Esophagus squamous epithelium (tissue), 5 donors: Measurements from ENCODE around the gene MSI1. TPM values are rescaled to one million over a fixed set of nuclear protein-coding genes. Genes with fewer than 3 reads are reported as not detected.

Source experiments
- DNase-seq: peaks from one replicate; lab custom pipeline; 2025; lab: John Stamatoyannopoulos, UW
- H3K27ac ChIP-seq, 4 donors: fragments of 200-600 bp; sonication (generic); one replicate each; pipeline ENCODE4 v1.5.1; 2016 to 2019; ENCODE audit warnings: mild to moderate bottlenecking in 1 of 4
- H3K27me3 ChIP-seq, 4 donors: fragments of 200-600 bp; sonication (generic); 1 replicate in 3 of 4; 2 replicates in 1 of 4; pipeline versions ENCODE4 v1.5.1 to v1.6.0; 2017 to 2021; ENCODE audit warnings: antibody characterized with exemption in 1 of 4
- H3K36me3 ChIP-seq, 3 donors: fragments of 200-600 bp; sonication (generic); one replicate each; pipeline ENCODE4 v1.5.1; 2016 to 2019
- H3K4me1 ChIP-seq, 3 donors: fragments of 200-600 bp; sonication (generic); one replicate each; pipeline ENCODE4 v1.5.1; 2017 to 2019
- H3K4me3 ChIP-seq, 4 donors: fragments of 200-600 bp; sonication (generic); 1 replicate in 3 of 4; 2 replicates in 1 of 4; pipeline ENCODE4 v1.5.1; 2016 to 2019; ENCODE audit warnings: mild to moderate bottlenecking in 2 of 4, moderate library complexity in 1 of 4
- H3K9me3 ChIP-seq, 3 donors: fragments of 200-600 bp; sonication (generic); one replicate each; pipeline ENCODE4 v1.5.1; 2016 to 2019
- CTCF ChIP-seq, 6 experiments: fragments of 450-650 bp in 4 of 6; fragments of 200-600 bp in 2 of 6; sonication (generic) in 2 of 6; IDR thresholded peaks; one replicate each; pipeline ENCODE4 v1.5.1; 2016 to 2019; ENCODE audit warnings: antibody characterized with exemption in 6 of 6, mild to moderate bottlenecking in 4 of 6, moderate library complexity in 4 of 6
- POLR2A ChIP-seq, 4 donors: fragments of 450-650 bp; IDR thresholded peaks; one replicate each; pipeline ENCODE4 v1.6.1; 2017; ENCODE audit warnings: antibody characterized with exemption in 4 of 4, mild to moderate bottlenecking in 4 of 4, moderate library complexity in 3 of 4
- WGBS, 2 donors: methylation state at CpG; one replicate each; pipeline ENCODE4 v1.1.5; 2018; 5-methylcytosine and 5-hydroxymethylcytosine counted together
- intact Hi-C: fragments of 100-400 bp; cut with DNase I; formaldehyde crosslinking; loops from one replicate; pipeline ENCODE4 v1.15.0; 2022
- total RNA-seq, 4 donors: library from RNA; depleted of rRNA; stranded (reverse); fragments of >200 nt; gene quantifications; one replicate each; pipeline ENCODE4 v1.1.0, GENCODE V29; 2016
- donor health status: DM: yes; HTN: yes; CAD: no.

The MSI1 gene
- under 1 TPM in 2 of 4 donors, not detected in 2; 0.09 to 0.19 TPM for total RNA-seq

- Histone ChIP-seq H3K4me3 (peak within 1 kb of the TSS; percentile 34 to 63 (median 44)), H3K27ac (peak within 1 kb of the TSS in 1 of 4 donors; percentile 29), H3K9me3 (no peaks in the 10 kb centered on the region), H3K4me1 (peaks cover 8 to 28% (median 20%) of the 10 kb centered on the region in 3 donors), H3K36me3 (no peaks in the 10 kb centered on the region), H3K27me3 (peaks cover 13 to 79% (median 20%) of the 10 kb centered on the region in 4 donors)
- TF ChIP-seq CTCF (IDR thresholded peaks at IDR 0.05) (no peak), POLR2A (IDR thresholded peaks at IDR 0.05) (no peak)
- 0% methylated on average over 6 to 8 of the region's 119 CpGs for WGBS, 2 donors
- intact Hi-C loops, result loop anchor here (5.0 kb wide), 1 partner anchor 748 kb away; no protein-coding TSS in a partner anchor
- DNase-seq, result no peak
Observed at GRCh38 chr12:120368789-120369602, at the start of gene MSI1. TSS of gene MSI1 (minus strand) at chr12:120369164. CDS start at chr12:120369091, 73 bp downstream.

DNA sequence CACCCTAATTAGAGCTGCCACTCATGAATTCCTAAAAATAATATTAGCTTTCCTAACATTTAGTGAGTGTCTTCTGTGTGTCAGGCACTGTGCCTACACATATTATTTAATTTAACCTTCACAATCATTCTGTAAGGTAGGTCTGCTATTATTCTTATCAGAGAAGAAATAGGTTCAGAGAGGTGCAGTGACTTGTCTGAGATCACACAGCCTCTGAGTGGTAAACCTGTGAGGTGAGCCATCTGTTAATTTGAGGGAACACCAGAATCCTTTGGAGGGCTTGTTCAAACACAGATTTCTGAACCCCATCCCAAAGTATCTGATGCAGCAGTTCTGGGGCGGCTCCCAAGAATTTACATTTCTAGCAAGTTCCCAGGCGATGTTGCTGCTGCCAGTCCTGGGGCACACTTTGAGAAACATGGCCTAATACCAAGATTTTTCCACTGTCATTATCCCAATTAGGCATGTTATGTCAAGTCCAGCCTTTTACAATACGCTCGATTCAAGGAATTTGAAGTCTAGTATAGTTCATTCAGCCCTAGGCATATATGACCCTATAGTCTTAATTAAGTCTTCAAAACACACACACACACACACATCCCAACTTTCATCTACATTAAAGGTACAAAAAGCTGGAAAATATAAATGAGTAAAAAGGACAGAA lies 49.1 kb upstream of the MSI1 start:
- Histone ChIP-seq H3K4me1 (no peaks in the 10 kb centered on the region), H3K36me3 (no peaks in the 10 kb centered on the region), H3K4me3 (no peak overlapping the region), H3K27ac (no peak overlapping the region), H3K27me3 (no peaks in the 10 kb centered on the region), H3K9me3 (no peaks in the 10 kb centered on the region)
- 32 to 59% methylated on average over 4 of the region's 4 CpGs for WGBS, 2 donors
- DNase-seq, result no peak
- no peak for TF ChIP-seq POLR2A (IDR thresholded peaks at IDR 0.05)
- intact Hi-C loops, result no loop called here

DNA sequence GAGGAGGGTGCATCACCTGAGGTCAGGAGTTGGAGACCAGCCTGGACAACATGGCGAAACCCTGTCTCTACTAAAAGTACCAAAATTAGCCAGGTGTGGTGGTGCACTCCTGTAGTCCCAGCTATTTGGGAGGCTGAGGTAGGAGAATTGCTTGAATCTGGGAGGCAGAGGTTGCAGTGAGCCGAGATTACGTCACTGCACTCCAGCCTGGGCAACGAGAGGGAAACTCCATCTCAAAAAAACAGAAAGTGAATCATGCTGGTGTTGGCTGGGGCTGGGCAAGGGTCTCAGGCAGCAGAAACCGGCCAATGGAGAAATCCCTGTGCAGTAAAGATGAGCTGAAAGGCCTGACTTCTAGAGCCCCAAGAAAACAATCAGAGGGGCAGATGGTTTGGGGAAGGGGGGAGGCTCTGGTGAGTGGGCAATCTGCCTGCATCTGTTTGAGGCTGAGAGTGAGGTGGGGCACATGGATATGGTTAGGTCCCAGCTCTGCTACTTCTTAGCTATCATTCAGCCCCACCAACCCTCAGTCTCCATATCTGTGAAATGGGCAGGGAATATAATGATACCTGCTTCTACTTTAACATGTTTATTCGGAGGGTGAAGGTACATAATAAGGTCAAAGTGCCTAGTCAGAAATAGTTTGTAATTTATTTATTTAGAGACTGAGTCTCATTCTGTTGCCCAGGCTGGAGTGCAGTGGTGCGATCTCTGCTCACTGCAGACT lies 47.7 kb upstream of the MSI1 start:
- Histone ChIP-seq H3K36me3 (no peaks in the 10 kb centered on the region), H3K4me1 (no peaks in the 10 kb centered on the region), H3K4me3 (no peak overlapping the region), H3K27ac (no peak overlapping the region), H3K27me3 (no peaks in the 10 kb centered on the region), H3K9me3 (no peaks in the 10 kb centered on the region)
- TF ChIP-seq POLR2A (IDR thresholded peaks at IDR 0.05) (no peak), CTCF (IDR thresholded peaks at IDR 0.05) (no peak)
- WGBS, 2 donors, result 69 to 77% methylated on average over 7 of the region's 7 CpGs
- intact Hi-C loops, result no loop called here
- no peak for DNase-seq

DNA sequence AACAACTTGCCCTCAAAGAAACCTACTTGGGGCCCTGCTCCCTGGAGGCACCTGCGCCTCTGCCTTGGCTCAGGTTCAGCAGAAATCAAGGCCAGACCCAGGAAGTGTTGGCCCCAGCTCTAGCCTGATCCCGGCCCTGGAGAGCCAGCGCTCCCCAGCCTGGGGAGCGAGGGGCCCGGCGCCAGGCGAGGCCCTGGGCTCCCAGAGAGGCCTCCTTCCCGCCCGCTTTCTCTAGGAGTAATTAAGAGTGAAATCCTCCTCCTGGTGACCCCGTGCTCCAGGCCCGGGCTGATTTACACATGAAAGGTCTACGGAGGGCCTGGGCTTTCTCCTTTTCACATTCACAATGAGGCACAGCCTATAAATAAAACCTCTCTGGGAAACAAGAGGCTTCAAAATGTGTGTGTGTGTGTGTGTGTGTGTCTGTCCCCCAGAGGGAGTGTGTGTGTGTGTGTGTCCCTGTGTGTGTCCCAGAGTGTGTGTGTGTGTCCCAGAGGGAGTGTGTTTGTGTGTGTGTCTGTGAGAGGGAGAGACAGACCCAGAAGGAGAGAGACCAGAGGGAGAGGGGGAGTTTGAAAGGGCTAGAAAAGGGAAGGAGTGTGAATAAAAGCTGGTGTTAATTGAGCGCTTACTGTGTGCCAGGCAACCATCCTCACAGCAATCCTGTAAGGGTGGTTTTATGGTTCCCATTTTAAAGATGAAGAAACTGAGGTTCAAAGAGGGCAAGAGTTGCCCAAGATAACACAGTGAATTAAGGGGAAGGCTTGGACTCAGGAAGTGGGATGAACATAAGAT lies 45.1 kb upstream of the MSI1 start:
- 50 to 73% methylated on average over 4 to 9 of the region's 13 CpGs for WGBS, 2 donors
- intact Hi-C loops, result no loop called here
- Histone ChIP-seq H3K4me3 (no peak overlapping the region), H3K27ac (no peak overlapping the region), H3K4me1 (no peaks in the 10 kb centered on the region), H3K9me3 (no peaks in the 10 kb centered on the region), H3K27me3 (no peaks in the 10 kb centered on the region), H3K36me3 (no peaks in the 10 kb centered on the region)
- TF ChIP-seq CTCF (IDR thresholded peaks at IDR 0.05), result no peak
- no peak for TF ChIP-seq POLR2A (IDR thresholded peaks at IDR 0.05)
- DNase-seq, result no peak

GRCh38 chr12:120412421-120412820 lies 43.5 kb upstream of the MSI1 start:
- no peak overlapping the region for H3K4me3 ChIP-seq
- no peaks in the 10 kb centered on the region for H3K27me3 ChIP-seq
- WGBS, 2 donors, result 72 to 76% methylated on average over 7 of the region's 7 CpGs
- H3K27ac ChIP-seq, result no peak overlapping the region
- H3K36me3 ChIP-seq, result no peaks in the 10 kb centered on the region
- no peaks in the 10 kb centered on the region for H3K9me3 ChIP-seq
- TF ChIP-seq POLR2A (IDR thresholded peaks at IDR 0.05), result no peak
- no peak for TF ChIP-seq CTCF (IDR thresholded peaks at IDR 0.05)
- H3K4me1 ChIP-seq, result no peaks in the 10 kb centered on the region
- DNase-seq, result no peak
- intact Hi-C loops, result no loop called here
